ENCODE results near the gene LRRN2. TPM values are rescaled to one million over a fixed set of nuclear protein-coding genes. Genes with fewer than 3 reads are reported as not detected.

LRRN2 gene
- polyA plus RNA-seq, 1 of the 3 experiments (the other 2 are of a cell fraction) = not detected

DNA sequence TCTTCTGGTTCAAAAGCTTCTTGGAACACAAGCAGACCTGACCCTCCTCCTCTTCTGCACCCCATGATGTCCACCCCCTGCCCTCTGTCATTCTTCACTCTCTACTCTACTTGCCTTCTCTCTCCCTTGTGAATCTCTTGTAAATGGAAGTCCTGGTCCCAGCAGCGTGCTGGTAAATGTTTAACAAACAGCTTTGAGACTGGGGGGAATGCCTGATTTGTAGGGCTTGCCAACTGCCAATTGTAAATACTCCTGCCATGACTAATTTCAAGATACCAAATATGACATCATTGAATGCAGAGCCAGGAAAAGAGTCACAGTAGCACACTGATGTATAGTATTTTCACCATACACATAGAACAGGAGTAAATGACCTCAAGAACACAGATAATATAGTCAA, 40.9 kb upstream of the LRRN2 start:
- H3F3A ChIP-seq (replicated peaks; ENCODE audit: insufficient read depth) = no peaks in the 10 kb centered on the region
- TF ChIP-seq NFIC (IDR thresholded peaks at IDR 0.05; ENCODE audit: borderline replicate concordance) (no peak), EP300 (IDR thresholded peaks at IDR 0.05; ENCODE audit: borderline replicate concordance in 1 of 2, low read depth in 1 of 2, low read length in 1 of 2) (no peak), NRF1 (IDR thresholded peaks at IDR 0.05; ENCODE audit: low read depth, low read length) (no peak), JUND (IDR thresholded peaks at IDR 0.05) (no peak), FOSL2 (IDR thresholded peaks at IDR 0.05; ENCODE audit: borderline replicate concordance, low read depth) (no peak), SIN3A (IDR thresholded peaks at IDR 0.05; ENCODE audit: borderline replicate concordance, low read depth, low read length) (no peak), SMC3 (IDR thresholded peaks at IDR 0.05; ENCODE audit: low read depth, low read length) (no peak), TEAD4 (IDR thresholded peaks at IDR 0.05; ENCODE audit: borderline replicate concordance, insufficient read depth) (no peak), YY1 (IDR thresholded peaks at IDR 0.05; ENCODE audit: low read depth) (no peak), FOXJ3 (CRISPR knock-in tag; IDR thresholded peaks at IDR 0.05) (no peak), FOXM1 (IDR thresholded peaks at IDR 0.05; ENCODE audit: low read depth) (no peak)
- TF ChIP-seq, protein P1, sequence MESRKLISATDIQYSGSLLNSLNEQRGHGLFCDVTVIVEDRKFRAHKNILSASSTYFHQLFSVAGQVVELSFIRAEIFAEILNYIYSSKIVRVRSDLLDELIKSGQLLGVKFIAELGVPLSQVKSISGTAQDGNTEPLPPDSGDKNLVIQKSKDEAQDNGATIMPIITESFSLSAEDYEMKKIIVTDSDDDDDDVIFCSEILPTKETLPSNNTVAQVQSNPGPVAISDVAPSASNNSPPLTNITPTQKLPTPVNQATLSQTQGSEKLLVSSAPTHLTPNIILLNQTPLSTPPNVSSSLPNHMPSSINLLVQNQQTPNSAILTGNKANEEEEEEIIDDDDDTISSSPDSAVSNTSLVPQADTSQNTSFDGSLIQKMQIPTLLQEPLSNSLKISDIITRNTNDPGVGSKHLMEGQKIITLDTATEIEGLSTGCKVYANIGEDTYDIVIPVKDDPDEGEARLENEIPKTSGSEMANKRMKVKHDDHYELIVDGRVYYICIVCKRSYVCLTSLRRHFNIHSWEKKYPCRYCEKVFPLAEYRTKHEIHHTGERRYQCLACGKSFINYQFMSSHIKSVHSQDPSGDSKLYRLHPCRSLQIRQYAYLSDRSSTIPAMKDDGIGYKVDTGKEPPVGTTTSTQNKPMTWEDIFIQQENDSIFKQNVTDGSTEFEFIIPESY (IDR thresholded peaks at IDR 0.05; ENCODE audit: borderline replicate concordance, low read depth) = no peak
- TF ChIP-seq, protein P2, sequence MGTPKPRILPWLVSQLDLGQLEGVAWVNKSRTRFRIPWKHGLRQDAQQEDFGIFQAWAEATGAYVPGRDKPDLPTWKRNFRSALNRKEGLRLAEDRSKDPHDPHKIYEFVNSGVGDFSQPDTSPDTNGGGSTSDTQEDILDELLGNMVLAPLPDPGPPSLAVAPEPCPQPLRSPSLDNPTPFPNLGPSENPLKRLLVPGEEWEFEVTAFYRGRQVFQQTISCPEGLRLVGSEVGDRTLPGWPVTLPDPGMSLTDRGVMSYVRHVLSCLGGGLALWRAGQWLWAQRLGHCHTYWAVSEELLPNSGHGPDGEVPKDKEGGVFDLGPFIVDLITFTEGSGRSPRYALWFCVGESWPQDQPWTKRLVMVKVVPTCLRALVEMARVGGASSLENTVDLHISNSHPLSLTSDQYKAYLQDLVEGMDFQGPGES (IDR thresholded peaks at IDR 0.05; ENCODE audit: low read depth, low read length) = no peak
- TF ChIP-seq, protein P3, sequence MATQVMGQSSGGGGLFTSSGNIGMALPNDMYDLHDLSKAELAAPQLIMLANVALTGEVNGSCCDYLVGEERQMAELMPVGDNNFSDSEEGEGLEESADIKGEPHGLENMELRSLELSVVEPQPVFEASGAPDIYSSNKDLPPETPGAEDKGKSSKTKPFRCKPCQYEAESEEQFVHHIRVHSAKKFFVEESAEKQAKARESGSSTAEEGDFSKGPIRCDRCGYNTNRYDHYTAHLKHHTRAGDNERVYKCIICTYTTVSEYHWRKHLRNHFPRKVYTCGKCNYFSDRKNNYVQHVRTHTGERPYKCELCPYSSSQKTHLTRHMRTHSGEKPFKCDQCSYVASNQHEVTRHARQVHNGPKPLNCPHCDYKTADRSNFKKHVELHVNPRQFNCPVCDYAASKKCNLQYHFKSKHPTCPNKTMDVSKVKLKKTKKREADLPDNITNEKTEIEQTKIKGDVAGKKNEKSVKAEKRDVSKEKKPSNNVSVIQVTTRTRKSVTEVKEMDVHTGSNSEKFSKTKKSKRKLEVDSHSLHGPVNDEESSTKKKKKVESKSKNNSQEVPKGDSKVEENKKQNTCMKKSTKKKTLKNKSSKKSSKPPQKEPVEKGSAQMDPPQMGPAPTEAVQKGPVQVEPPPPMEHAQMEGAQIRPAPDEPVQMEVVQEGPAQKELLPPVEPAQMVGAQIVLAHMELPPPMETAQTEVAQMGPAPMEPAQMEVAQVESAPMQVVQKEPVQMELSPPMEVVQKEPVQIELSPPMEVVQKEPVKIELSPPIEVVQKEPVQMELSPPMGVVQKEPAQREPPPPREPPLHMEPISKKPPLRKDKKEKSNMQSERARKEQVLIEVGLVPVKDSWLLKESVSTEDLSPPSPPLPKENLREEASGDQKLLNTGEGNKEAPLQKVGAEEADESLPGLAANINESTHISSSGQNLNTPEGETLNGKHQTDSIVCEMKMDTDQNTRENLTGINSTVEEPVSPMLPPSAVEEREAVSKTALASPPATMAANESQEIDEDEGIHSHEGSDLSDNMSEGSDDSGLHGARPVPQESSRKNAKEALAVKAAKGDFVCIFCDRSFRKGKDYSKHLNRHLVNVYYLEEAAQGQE (IDR thresholded peaks at IDR 0.05; ENCODE audit: low read depth, low read length) = no peak
- TF ChIP-seq, protein P4, sequence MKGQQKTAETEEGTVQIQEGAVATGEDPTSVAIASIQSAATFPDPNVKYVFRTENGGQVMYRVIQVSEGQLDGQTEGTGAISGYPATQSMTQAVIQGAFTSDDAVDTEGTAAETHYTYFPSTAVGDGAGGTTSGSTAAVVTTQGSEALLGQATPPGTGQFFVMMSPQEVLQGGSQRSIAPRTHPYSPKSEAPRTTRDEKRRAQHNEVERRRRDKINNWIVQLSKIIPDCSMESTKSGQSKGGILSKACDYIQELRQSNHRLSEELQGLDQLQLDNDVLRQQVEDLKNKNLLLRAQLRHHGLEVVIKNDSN (IDR thresholded peaks at IDR 0.05; ENCODE audit: borderline replicate concordance, low read depth) = no peak
- no peaks in the 10 kb centered on the region for H4K20me1 ChIP-seq (ENCODE audit: insufficient read depth)
- CTCF ChIA-PET = interaction anchor here (1.0 to 3.4 kb wide), 2 partner anchors 21 to 80 kb away, joined by 3 to 17 read pairs; no protein-coding TSS in a partner anchor
- H3K9ac ChIP-seq = no peak overlapping the region
- no peak overlapping the region for H2AFZ ChIP-seq (ENCODE audit: low read depth)
- no peaks in the 10 kb centered on the region for H3K9me2 ChIP-seq
- H3K27ac ChIP-seq (ENCODE audit: low read depth in 2 of 2, low read length in 1 of 2) = no peak overlapping the region
- WGBS (ENCODE audit: low lambda C conversion rate) = 42% methylated on average over 1 of the region's 1 CpG
- DNase-seq = no peak
- no peaks in the 10 kb centered on the region for H3K36me3 ChIP-seq (replicated peaks in 1 of 2; ENCODE audit: control insufficient read depth in 1 of 2, insufficient read depth in 2 of 2, low read length in 1 of 2)
- POLR2A ChIA-PET = no interaction called here
- H3K79me2 ChIP-seq (ENCODE audit: insufficient read depth) = no peaks in the 10 kb centered on the region
- no peaks in the 10 kb centered on the region; the same call in 1 of the 2 replicates for H3K27me3 ChIP-seq (ENCODE audit: insufficient read depth)
- no peaks in the 10 kb centered on the region for H3K9me3 ChIP-seq
- no peaks in the 10 kb centered on the region for H3K4me1 ChIP-seq (ENCODE audit: control insufficient read depth in 1 of 2, insufficient read depth in 2 of 2, low read depth in 1 of 2, low read length in 1 of 2)
- H3K4me3 ChIP-seq (ENCODE audit: low read depth in 2 of 2, low read length in 1 of 2) = no peak overlapping the region
- H3K4me2 ChIP-seq = no peak overlapping the region
